HEK293 (cell line): Measurements from ENCODE around the gene CEP68.

Experiments used
- CTCF ChIA-PET: fragments of 350-600 bp; formaldehyde crosslinking; extraction: SDS; loops from one replicate; lab custom pipeline; 2021; ENCODE audit warnings: antibody characterized with exemption; lab: Yijun Ruan, JAX
- POLR2A ChIA-PET: fragments of 300-600 bp; formaldehyde crosslinking; extraction: SDS; loops from one replicate; lab custom pipeline; 2020; ENCODE audit warnings: antibody characterized with exemption, inconsistent platforms; lab: Yijun Ruan, JAX
- H3K27ac ChIP-seq: fragments of 200-500 bp; sonication (Bioruptor generic); 2 replicates; pipeline ENCODE4 v1.5.1; 2014; ENCODE audit warnings: low read depth, low read length, control low read depth, inconsistent platforms; ENCODE audit errors: extremely low read depth
- H3K36me3 ChIP-seq, 2 experiments: fragments of 200-500 bp in 1 of 2; sonication (Bioruptor generic) in 1 of 2; 1 replicate in 1 of 2; 2 replicates in 1 of 2; pipeline ENCODE4 v1.5.1; 2014 to 2017; ENCODE audit warnings: inconsistent platforms in 2 of 2, low read length in 2 of 2; ENCODE audit not compliant: control insufficient read depth in 2 of 2, insufficient read depth in 1 of 2
- H3K4me1 ChIP-seq: fragments of 200-500 bp; sonication (Bioruptor generic); 2 replicates; pipeline ENCODE4 v1.5.1; 2014; ENCODE audit warnings: mild to moderate bottlenecking, low read length, inconsistent platforms; ENCODE audit not compliant: control insufficient read depth, insufficient read depth
- H3K4me3 ChIP-seq: 2 replicates; pipeline ENCODE4 v1.5.1; 2011; ENCODE audit warnings: low read depth, mild to moderate bottlenecking, control low read depth, low read length, moderate library complexity
- H3K9me3 ChIP-seq: fragments of 200-500 bp; sonication (Bioruptor generic); 2 replicates; pipeline ENCODE4 v1.5.1; 2014; ENCODE audit warnings: low read depth, low read length, inconsistent platforms; ENCODE audit not compliant: control insufficient read depth, insufficient read depth
- BCL11B ChIP-seq: fragments of 450-650 bp; formaldehyde crosslinking; IDR thresholded peaks from 2 replicates; pipeline ENCODE4 v1.5.1; 2016; ENCODE audit warnings: low read depth, missing biosample characterization, missing genetic modification characterization
- FEZF1 ChIP-seq: fragments of 450-650 bp; formaldehyde crosslinking; IDR thresholded peaks from 2 replicates; pipeline ENCODE4 v1.5.1; 2016; ENCODE audit warnings: missing biosample characterization, missing genetic modification characterization
- HOXA7 ChIP-seq: sonication (generic); formaldehyde crosslinking; IDR thresholded peaks from 2 replicates; pipeline ENCODE4 v1.8.1; 2022; ENCODE audit warnings: missing genetic modification reagents, borderline replicate concordance
- SP3 ChIP-seq: fragments of 450-650 bp; formaldehyde crosslinking; IDR thresholded peaks from 2 replicates; pipeline ENCODE4 v1.5.1; 2016; ENCODE audit warnings: missing biosample characterization, missing genetic modification characterization
- YY2 ChIP-seq: fragments of 450-650 bp; formaldehyde crosslinking; IDR thresholded peaks from 2 replicates; pipeline ENCODE4 v1.5.1; 2016; ENCODE audit warnings: missing biosample characterization, missing genetic modification characterization
- ZNF274 ChIP-seq, 2 experiments: fragments of 200-500 bp in 1 of 2; fragments of 450-650 bp in 1 of 2; sonication (Bioruptor generic) in 1 of 2; formaldehyde crosslinking in 1 of 2; IDR thresholded peaks; 2 replicates each; pipeline versions ENCODE4 v1.5.1 to v1.6.1; 2014 to 2016; ENCODE audit warnings: borderline replicate concordance in 1 of 2, inconsistent platforms in 1 of 2, low read length in 1 of 2, missing biosample characterization in 1 of 2, missing genetic modification characterization in 1 of 2
- ZNF423 ChIP-seq: fragments of 450-650 bp; formaldehyde crosslinking; IDR thresholded peaks from 2 replicates; pipeline ENCODE4 v1.5.1; 2016; ENCODE audit warnings: missing biosample characterization, missing genetic modification characterization
- ZNF560 ChIP-seq: fragments of 450-650 bp; formaldehyde crosslinking; IDR thresholded peaks from 2 replicates; pipeline ENCODE4 v1.5.1; 2017; ENCODE audit warnings: missing biosample characterization, missing genetic modification characterization, borderline replicate concordance
- ZNF561 ChIP-seq: fragments of 450-650 bp; IDR thresholded peaks from 2 replicates; pipeline ENCODE4 v1.5.1; 2018; ENCODE audit warnings: missing biosample characterization, missing genetic modification characterization, borderline replicate concordance
- ZNF629 ChIP-seq: fragments of 450-650 bp; formaldehyde crosslinking; IDR thresholded peaks from 2 replicates; pipeline ENCODE4 v1.5.1; 2017; ENCODE audit warnings: missing biosample characterization, missing genetic modification characterization
- ZNF654 ChIP-seq: fragments of 450-650 bp; formaldehyde crosslinking; IDR thresholded peaks from 2 replicates; pipeline ENCODE4 v1.5.1; 2016; ENCODE audit warnings: low read depth, missing biosample characterization, missing genetic modification characterization
- TF ChIP-seq, protein P1 (sequence below): fragments of 450-650 bp; formaldehyde crosslinking; IDR thresholded peaks from 2 replicates; pipeline ENCODE4 v1.5.1; 2016; ENCODE audit warnings: missing biosample characterization, missing genetic modification characterization
- TF ChIP-seq, protein P2 (sequence below): fragments of 450-650 bp; formaldehyde crosslinking; IDR thresholded peaks from 2 replicates; pipeline ENCODE4 v1.5.1; 2017; ENCODE audit warnings: missing biosample characterization, missing genetic modification characterization
- TF ChIP-seq, protein P3 (sequence below): fragments of 450-650 bp; formaldehyde crosslinking; IDR thresholded peaks from 2 replicates; pipeline ENCODE4 v1.5.1; 2016; ENCODE audit warnings: missing biosample characterization, missing genetic modification characterization
- TF ChIP-seq, protein P4 (sequence below): fragments of 450-650 bp; formaldehyde crosslinking; IDR thresholded peaks from 2 replicates; pipeline ENCODE4 v1.5.0; 2017; ENCODE audit warnings: missing biosample characterization, missing genetic modification characterization, borderline replicate concordance

CEP68 gene

DNA sequence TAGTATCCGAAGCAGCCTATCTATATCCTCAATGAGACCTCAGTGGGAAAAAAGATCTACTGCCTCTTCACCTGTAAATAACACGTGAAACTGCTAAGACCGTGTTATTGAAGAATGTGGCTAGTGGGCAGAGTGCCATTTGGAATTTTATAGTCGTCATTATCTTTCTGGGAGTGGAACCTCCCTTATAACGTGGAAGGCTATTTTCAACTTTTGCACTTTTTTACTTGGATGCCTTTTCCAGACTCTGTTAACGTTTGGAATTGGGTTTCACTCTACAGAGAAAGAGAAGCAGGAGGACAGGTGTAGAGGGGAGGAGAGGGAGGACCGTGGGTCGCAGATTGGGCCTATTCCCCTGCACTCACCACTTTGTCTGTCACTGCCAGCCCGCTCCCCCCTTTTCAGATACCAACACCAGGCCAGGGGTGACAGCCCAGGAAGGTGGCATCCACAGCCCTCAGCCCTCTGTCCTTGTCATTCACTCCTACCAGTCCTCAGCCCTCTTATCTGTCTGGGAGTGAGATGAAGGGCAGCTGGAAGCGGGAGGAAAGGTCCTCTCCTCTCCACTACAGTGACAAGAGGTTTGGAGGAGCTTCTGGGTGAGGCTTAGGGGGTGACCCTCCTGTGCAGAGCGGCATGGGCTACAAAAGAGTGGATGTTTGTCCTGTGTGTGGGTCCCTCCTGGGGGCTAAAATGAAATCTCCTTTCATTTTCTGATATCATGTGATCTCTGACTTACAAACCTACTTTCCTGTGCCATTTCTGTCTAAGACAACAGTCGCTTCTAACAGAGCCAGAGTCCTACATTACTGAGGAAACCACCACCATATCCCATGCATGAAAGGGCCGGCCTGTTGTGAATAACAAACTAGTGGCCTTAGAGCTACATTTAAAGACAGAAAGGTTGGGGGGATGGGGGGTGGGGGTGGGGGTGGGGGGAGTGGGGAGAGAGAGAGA lies 23.9 kb upstream of the CEP68 start (continued):
- no peak for TF ChIP-seq ZNF560 (tag by site-specific recombination)
- TF ChIP-seq FEZF1 (tag by site-specific recombination), result peak; percentile 92
- no peak for TF ChIP-seq ZNF561 (tag by site-specific recombination)
- TF ChIP-seq BCL11B (tag by site-specific recombination), result no peak
- TF ChIP-seq, protein P1, sequence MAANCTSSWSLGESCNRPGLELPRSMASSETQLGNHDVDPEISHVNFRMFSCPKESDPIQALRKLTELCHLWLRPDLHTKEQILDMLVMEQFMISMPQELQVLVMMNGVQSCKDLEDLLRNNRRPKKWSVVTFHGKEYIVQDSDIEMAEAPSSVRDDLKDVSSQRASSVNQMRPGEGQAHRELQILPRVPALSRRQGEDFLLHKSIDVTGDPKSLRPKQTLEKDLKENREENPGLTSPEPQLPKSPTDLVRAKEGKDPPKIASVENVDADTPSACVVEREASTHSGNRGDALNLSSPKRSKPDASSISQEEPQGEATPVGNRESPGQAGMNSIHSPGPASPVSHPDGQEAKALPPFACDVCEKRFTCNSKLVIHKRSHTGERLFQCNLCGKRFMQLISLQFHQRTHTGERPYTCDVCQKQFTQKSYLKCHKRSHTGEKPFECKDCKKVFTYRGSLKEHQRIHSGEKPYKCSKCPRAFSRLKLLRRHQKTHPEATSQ, result no peak
- TF ChIP-seq, protein P2, sequence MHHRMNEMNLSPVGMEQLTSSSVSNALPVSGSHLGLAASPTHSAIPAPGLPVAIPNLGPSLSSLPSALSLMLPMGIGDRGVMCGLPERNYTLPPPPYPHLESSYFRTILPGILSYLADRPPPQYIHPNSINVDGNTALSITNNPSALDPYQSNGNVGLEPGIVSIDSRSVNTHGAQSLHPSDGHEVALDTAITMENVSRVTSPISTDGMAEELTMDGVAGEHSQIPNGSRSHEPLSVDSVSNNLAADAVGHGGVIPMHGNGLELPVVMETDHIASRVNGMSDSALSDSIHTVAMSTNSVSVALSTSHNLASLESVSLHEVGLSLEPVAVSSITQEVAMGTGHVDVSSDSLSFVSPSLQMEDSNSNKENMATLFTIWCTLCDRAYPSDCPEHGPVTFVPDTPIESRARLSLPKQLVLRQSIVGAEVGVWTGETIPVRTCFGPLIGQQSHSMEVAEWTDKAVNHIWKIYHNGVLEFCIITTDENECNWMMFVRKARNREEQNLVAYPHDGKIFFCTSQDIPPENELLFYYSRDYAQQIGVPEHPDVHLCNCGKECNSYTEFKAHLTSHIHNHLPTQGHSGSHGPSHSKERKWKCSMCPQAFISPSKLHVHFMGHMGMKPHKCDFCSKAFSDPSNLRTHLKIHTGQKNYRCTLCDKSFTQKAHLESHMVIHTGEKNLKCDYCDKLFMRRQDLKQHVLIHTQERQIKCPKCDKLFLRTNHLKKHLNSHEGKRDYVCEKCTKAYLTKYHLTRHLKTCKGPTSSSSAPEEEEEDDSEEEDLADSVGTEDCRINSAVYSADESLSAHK (tag by site-specific recombination), result no peak; the same call in 1 of the 2 replicates

DNA sequence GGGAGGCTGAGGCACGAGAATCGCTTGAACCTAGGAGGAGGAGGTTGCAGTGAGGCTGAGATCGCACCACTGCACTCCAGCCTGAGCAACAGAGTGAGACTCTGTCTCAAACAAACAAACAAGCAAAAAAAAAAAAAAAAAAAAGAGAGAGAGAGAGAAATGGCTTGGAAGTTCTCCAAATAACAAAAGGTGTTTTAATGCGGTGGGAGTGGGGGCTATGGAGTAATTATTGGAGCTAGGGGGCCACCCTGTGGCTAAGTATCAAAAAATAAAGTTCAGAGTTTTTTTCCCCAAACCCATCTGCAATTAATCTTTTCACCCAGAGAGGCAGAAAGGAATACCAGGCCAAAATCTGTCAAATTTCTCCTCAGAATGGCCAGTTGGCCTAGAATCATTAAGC lies 23.0 kb upstream of the CEP68 start:
- H3K4me1 ChIP-seq, result peaks cover 9% of the 10 kb centered on the region
- peaks cover 9% of the 10 kb centered on the region in 2 experiments; a peak in 2 of 3 replicates for H3K36me3 ChIP-seq
- no peaks in the 10 kb centered on the region for H3K9me3 ChIP-seq
- ChIA-PET CTCF (interaction anchor here (0.6 to 2.9 kb wide), 5 partner anchors 37 to 1301 kb away, joined by 3 to 13 read pairs (median 3); no protein-coding TSS in a partner anchor), POLR2A (no interaction called here)
- H3K4me3 ChIP-seq, result no peak overlapping the region
- no peak overlapping the region for H3K27ac ChIP-seq
- TF ChIP-seq ZNF654 (tag by site-specific recombination) (peak; percentile 38), HOXA7 (CRISPR knock-in tag) (no peak), ZNF629 (no peak), ZNF423 (tag by site-specific recombination) (no peak), YY2 (tag by site-specific recombination) (no peak), ZNF274 (IDR thresholded peaks at IDR 0.05; ENCODE audit: low read length) (no peak), ZNF274 (tag by site-specific recombination; IDR thresholded peaks at IDR 0.05; ENCODE audit: borderline replicate concordance) (no peak), SP3 (tag by site-specific recombination) (no peak)
- TF ChIP-seq, protein P3, sequence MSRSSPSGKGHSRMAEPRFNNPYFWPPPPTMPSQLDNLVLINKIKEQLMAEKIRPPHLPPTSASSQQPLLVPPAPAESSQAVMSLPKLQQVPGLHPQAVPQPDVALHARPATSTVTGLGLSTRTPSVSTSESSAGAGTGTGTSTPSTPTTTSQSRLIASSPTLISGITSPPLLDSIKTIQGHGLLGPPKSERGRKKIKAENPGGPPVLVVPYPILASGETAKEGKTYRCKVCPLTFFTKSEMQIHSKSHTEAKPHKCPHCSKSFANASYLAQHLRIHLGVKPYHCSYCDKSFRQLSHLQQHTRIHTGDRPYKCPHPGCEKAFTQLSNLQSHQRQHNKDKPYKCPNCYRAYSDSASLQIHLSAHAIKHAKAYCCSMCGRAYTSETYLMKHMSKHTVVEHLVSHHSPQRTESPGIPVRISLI (tag by site-specific recombination), result peak; percentile 52; the same call in 1 of the 2 replicates
- TF ChIP-seq, protein P4, sequence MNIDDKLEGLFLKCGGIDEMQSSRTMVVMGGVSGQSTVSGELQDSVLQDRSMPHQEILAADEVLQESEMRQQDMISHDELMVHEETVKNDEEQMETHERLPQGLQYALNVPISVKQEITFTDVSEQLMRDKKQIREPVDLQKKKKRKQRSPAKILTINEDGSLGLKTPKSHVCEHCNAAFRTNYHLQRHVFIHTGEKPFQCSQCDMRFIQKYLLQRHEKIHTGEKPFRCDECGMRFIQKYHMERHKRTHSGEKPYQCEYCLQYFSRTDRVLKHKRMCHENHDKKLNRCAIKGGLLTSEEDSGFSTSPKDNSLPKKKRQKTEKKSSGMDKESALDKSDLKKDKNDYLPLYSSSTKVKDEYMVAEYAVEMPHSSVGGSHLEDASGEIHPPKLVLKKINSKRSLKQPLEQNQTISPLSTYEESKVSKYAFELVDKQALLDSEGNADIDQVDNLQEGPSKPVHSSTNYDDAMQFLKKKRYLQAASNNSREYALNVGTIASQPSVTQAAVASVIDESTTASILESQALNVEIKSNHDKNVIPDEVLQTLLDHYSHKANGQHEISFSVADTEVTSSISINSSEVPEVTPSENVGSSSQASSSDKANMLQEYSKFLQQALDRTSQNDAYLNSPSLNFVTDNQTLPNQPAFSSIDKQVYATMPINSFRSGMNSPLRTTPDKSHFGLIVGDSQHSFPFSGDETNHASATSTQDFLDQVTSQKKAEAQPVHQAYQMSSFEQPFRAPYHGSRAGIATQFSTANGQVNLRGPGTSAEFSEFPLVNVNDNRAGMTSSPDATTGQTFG (tag by site-specific recombination), result no peak
- TF ChIP-seq, all 188 proteins: peak for 2
